HepG2 (cell line): ENCODE data around the gene XXYLT1. TPM values are rescaled to one million over a fixed set of nuclear protein-coding genes. Genes with fewer than 3 reads are reported as not detected.

Experiments
- ATAC-seq: fragments of 200-7000 bp; cut with Tn5 transposase; 3 replicates; pipeline ENCODE4 v1.9.1; 2020; ENCODE audit warnings: mild to moderate bottlenecking, moderate library complexity
- BruUV-seq: library from RNA; stranded (reverse); fragments of 400-500 nt; replicated peaks from 2 replicates; lab custom pipeline; 2021; lab: Mats Ljungman, UMichigan
- CTCF ChIA-PET: fragments of 300-600 bp; formaldehyde crosslinking; extraction: SDS; loops from one replicate; lab custom pipeline; 2021; ENCODE audit warnings: low total read pairs, inconsistent platforms, low intra/inter-chr PET ratio; lab: Yijun Ruan, JAX
- POLR2A ChIA-PET: fragments of 350-600 bp; sonication (Branson Sonifier 250); formaldehyde crosslinking; loops from one replicate; lab custom pipeline; 2020; ENCODE audit warnings: antibody characterized with exemption, inconsistent platforms; lab: Yijun Ruan, JAX
- DNase-seq: peaks from one replicate; pipeline ENCODE4 v3.0.0-alpha.2; 2015; ENCODE audit warnings: low spot score
- FAIRE-seq: peaks from 3 replicates; lab custom pipeline; 2011; peaks lifted over from hg19 to GRCh38; lab: Jason Lieb, UNC
- H2AFZ ChIP-seq: one replicate; pipeline ENCODE4 v1.6.1; 2011; ENCODE audit warnings: low read length, inconsistent platforms
- H3K27ac ChIP-seq: fragments of 300-600 bp; 3 replicates; pipeline ENCODE4 v1.8.0; 2011; ENCODE audit warnings: mixed run types, mild to moderate bottlenecking, mixed read lengths, low read length, inconsistent platforms; ENCODE audit not compliant: insufficient read depth; ENCODE audit errors: extremely low read length
- H3K27me3 ChIP-seq, 2 experiments: fragments of 200-600 bp in 1 of 2; 2 replicates in 1 of 2; 3 replicates in 1 of 2; pipeline versions ENCODE4 v1.6.0 to v1.8.0; 2011; ENCODE audit warnings: low read length in 2 of 2, mild to moderate bottlenecking in 2 of 2, moderate library complexity in 2 of 2, inconsistent platforms in 1 of 2; ENCODE audit not compliant: insufficient read depth in 2 of 2, control insufficient read depth in 1 of 2
- H3K36me3 ChIP-seq, 2 experiments: fragments of 200-600 bp in 1 of 2; replicated peaks in 1 of 2; 2 replicates in 1 of 2; 3 replicates in 1 of 2; pipeline versions ENCODE4 v1.5.1 to v1.8.0; 2011; ENCODE audit warnings: low read length in 2 of 2, inconsistent platforms in 1 of 2; ENCODE audit not compliant: insufficient read depth in 2 of 2, control insufficient read depth in 1 of 2
- H3K4me1 ChIP-seq: 2 replicates; pipeline ENCODE4 v1.5.1; 2012; ENCODE audit warnings: low read length, inconsistent platforms; ENCODE audit not compliant: insufficient read depth
- H3K4me2 ChIP-seq: 2 replicates; pipeline ENCODE4 v1.6.0; 2011; ENCODE audit warnings: low read depth, low read length, inconsistent platforms
- H3K4me3 ChIP-seq, 3 experiments: fragments of 200-600 bp in 1 of 3; sonication (generic), shearing (Covaris generic) in 1 of 3; replicated peaks in 1 of 3; 2 replicates each; pipeline ENCODE4 v1.5.1; 2011 to 2016; ENCODE audit warnings: low read length in 3 of 3, inconsistent platforms in 2 of 3, low read depth in 2 of 3, mild to moderate bottlenecking in 2 of 3, control low read depth in 1 of 3, mixed read lengths in 1 of 3; ENCODE audit not compliant: insufficient read depth in 1 of 3
- H3K79me2 ChIP-seq: one replicate; pipeline ENCODE4 v1.6.1; 2011; ENCODE audit warnings: low read length, inconsistent platforms; ENCODE audit not compliant: insufficient read depth
- H3K9ac ChIP-seq: 2 replicates; pipeline ENCODE4 v1.6.0; 2011; ENCODE audit warnings: mild to moderate bottlenecking, low read depth, low read length, inconsistent platforms; ENCODE audit not compliant: insufficient read depth
- H3K9me3 ChIP-seq: 2 replicates; pipeline ENCODE4 v1.5.1; 2012; ENCODE audit warnings: mild to moderate bottlenecking, low read length
- H4K20me1 ChIP-seq: 2 replicates; pipeline ENCODE4 v1.6.0; 2011; ENCODE audit warnings: inconsistent platforms, mild to moderate bottlenecking, low read length, moderate library complexity; ENCODE audit not compliant: insufficient read depth
- ATF6 ChIP-seq: sonication (generic); formaldehyde crosslinking; conservative IDR thresholded peaks from 2 replicates; pipeline ENCODE4 v1.4.0; 2020; ENCODE audit warnings: missing genetic modification reagents
- GPBP1L1 ChIP-seq: sonication (generic); formaldehyde crosslinking; IDR thresholded peaks from 2 replicates; pipeline ENCODE4 v1.5.0; 2020; ENCODE audit warnings: mild to moderate bottlenecking, missing genetic modification reagents
- ISX ChIP-seq: sonication (generic); formaldehyde crosslinking; conservative IDR thresholded peaks from 2 replicates; pipeline ENCODE4 v1.5.0; 2020; ENCODE audit warnings: missing genetic modification reagents
- KAT2B ChIP-seq: fragments of 150-350 bp; IDR thresholded peaks from 2 replicates; pipeline ENCODE4 v1.6.1; 2014; ENCODE audit warnings: low read depth, low read length, borderline replicate concordance
- LCORL ChIP-seq, 2 experiments: fragments of 450-650 bp in 1 of 2; sonication (generic) in 1 of 2; formaldehyde crosslinking in 1 of 2; IDR thresholded peaks; 2 replicates each; pipeline versions ENCODE4 v1.5.0 to v1.6.1; 2017 to 2020; ENCODE audit warnings: antibody characterized with exemption in 1 of 2, missing genetic modification reagents in 1 of 2
- REXO4 ChIP-seq: sonication (generic); formaldehyde crosslinking; IDR thresholded peaks from 2 replicates; pipeline ENCODE4 v1.8.0; 2022; ENCODE audit warnings: missing genetic modification reagents, mild to moderate bottlenecking, borderline replicate concordance
- SOX5 ChIP-seq: IDR thresholded peaks from 2 replicates; pipeline ENCODE4 v1.6.1; 2016; ENCODE audit warnings: borderline replicate concordance
- SP4 ChIP-seq: sonication (generic); formaldehyde crosslinking; IDR thresholded peaks from 2 replicates; pipeline ENCODE4 v1.8.1; 2023; ENCODE audit warnings: mild to moderate bottlenecking, missing genetic modification reagents
- SRSF9 ChIP-seq: fragments of 200-400 bp; formaldehyde crosslinking; IDR thresholded peaks from 2 replicates; pipeline ENCODE4 v1.6.1; 2018; ENCODE audit warnings: borderline replicate concordance, mild to moderate bottlenecking, low read depth, low read length; ENCODE audit not compliant: insufficient read depth, poor library complexity, severe bottlenecking
- ZBTB38 ChIP-seq: sonication (generic); formaldehyde crosslinking; IDR thresholded peaks from 2 replicates; pipeline ENCODE4 v1.5.1; 2020; ENCODE audit warnings: mild to moderate bottlenecking, missing genetic modification reagents
- ZNF331 ChIP-seq: sonication (generic); formaldehyde crosslinking; IDR thresholded peaks from 2 replicates; pipeline ENCODE4 v1.4.0; 2020; ENCODE audit warnings: missing genetic modification reagents
- ZNF646 ChIP-seq: sonication (generic); formaldehyde crosslinking; IDR thresholded peaks from 2 replicates; pipeline ENCODE4 v1.9.0; 2021; ENCODE audit warnings: mild to moderate bottlenecking, missing genetic modification reagents
- ZZZ3 ChIP-seq: sonication (generic); formaldehyde crosslinking; IDR thresholded peaks from 2 replicates; pipeline ENCODE4 v1.4.0; 2020; ENCODE audit warnings: missing genetic modification reagents, mild to moderate bottlenecking, borderline replicate concordance
- WGBS: methylation state at CpG from one replicate; pipeline ENCODE4 v1.1.6; 2017; ENCODE audit warnings: low lambda C conversion rate; 5-methylcytosine and 5-hydroxymethylcytosine counted together
- in situ Hi-C: cut with HindIII; loops from 2 replicates; pipeline ENCODE4 v1.10.0; 2017; ENCODE audit warnings: low pct_unique_long_range_greater_than_20kb; ENCODE audit not compliant: extremely low pct_ligation_motif_present
- intact Hi-C: fragments of 100-400 bp; cut with micrococcal nuclease; formaldehyde crosslinking; loops from one replicate; pipeline ENCODE4 v1.10.0; 2022; ENCODE audit not compliant: unreplicated experiment
- polyA plus RNA-seq, 8 experiments: library from polyadenylated mRNA; depleted of rRNA in 3 of 8; stranded (reverse) in 7 of 8; unstranded in 1 of 8; fragments of >200 nt; fragmentation: Illumina TruSeq in 4 of 8; extraction: Trizol in 4 of 8; gene quantifications; 2 replicates each; pipeline versions ENCODE4 v1.2.1 to v1.2.3, GENCODE V29; 2011 to 2016; ENCODE audit warnings: low read depth in 4 of 8, missing spikeins in 1 of 8, mixed read lengths in 1 of 8; ENCODE audit not compliant: insufficient read depth in 1 of 8
- total RNA-seq, 5 experiments: library from RNA; depleted of rRNA; stranded (reverse); fragments of >200 nt; fragmentation: Illumina TruSeq; extraction: Trizol; gene quantifications; 2 replicates each; pipeline ENCODE4 v1.2.3, GENCODE V29; 2016; ENCODE audit warnings: low read depth in 1 of 5

XXYLT1 gene
- total and polyA plus RNA-seq, 2 of the 13 experiments (the other 11 are each of a cell fraction or from before 2014, with no cell fraction given) = 17.7 to 19.0 TPM

DNA sequence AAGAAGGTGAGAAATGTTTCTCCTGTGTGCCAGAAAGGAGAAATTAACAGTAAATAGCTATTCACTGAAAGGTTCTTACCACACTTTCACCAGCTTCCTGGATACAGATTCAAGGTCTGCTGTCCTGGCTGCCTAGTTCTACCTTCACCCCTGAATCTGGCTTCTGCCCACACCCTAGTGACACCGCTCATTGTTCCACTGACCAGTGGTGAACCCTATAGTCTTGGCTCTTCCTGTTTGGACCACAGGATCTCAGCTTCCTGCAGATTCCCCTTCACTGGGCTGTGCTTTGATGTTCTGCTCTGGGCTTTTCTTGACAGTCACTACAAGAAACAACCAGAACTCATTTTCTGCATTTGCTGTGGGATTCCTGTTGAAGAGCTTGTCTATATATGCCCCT, 250.0 kb downstream of the XXYLT1 start:
- H4K20me1 ChIP-seq = no peaks in the 10 kb centered on the region
- in situ Hi-C loops = no loop called here
- ATAC-seq = no peak
- no peak for DNase-seq
- no peaks in the 10 kb centered on the region for H3K9me3 ChIP-seq
- H3K36me3 ChIP-seq = no peaks in the 10 kb centered on the region
- H2AFZ ChIP-seq = no peak overlapping the region
- intact Hi-C loops = no loop called here
- CTCF ChIA-PET = no interaction called here
- H3K4me1 ChIP-seq = no peaks in the 10 kb centered on the region
- WGBS = 60% methylated on average over 1 of the region's 1 CpG
- H3K27ac ChIP-seq = no peak overlapping the region
- POLR2A ChIA-PET = no interaction called here
- peaks cover 4 to 38% of the 10 kb centered on the region in 2 experiments; a peak in 3 of 5 replicates for H3K27me3 ChIP-seq
- no peak overlapping the region for H3K4me3 ChIP-seq
- FAIRE-seq = no peak
- no peak overlapping the region for H3K4me2 ChIP-seq
- H3K9ac ChIP-seq = no peak overlapping the region
- no TSS peak for BruUV-seq
- H3K79me2 ChIP-seq = no peaks in the 10 kb centered on the region
- no peak for TF ChIP-seq KAT2B
- TF ChIP-seq LCORL (IDR thresholded peaks at IDR 0.05) = no peak
- no peak for TF ChIP-seq LCORL (CRISPR knock-in tag; IDR thresholded peaks at IDR 0.05)
- TF ChIP-seq ZNF331 (CRISPR knock-in tag) = no peak
- no peak for TF ChIP-seq ZNF646 (CRISPR knock-in tag)
- no peak for TF ChIP-seq SOX5 (CRISPR knock-in tag)
- no peak for TF ChIP-seq ZBTB38 (CRISPR knock-in tag)
- no peak for TF ChIP-seq SRSF9
- no peak for TF ChIP-seq SP4 (CRISPR knock-in tag)
- no peak for TF ChIP-seq REXO4 (CRISPR knock-in tag)
- TF ChIP-seq ZZZ3 = no peak
- no peak for TF ChIP-seq ATF6 (CRISPR knock-in tag)
- TF ChIP-seq ISX (CRISPR knock-in tag) = no peak
- TF ChIP-seq GPBP1L1 = no peak
